NCI-H510A (cell line): ENCODE data around the gene KRTCAP2.
A peak's percentile ranks its signal among the peaks of the same experiment; 100 is the strongest.
"Not testable (repeated sequence)": the region's sequence is repeated elsewhere in the genome, so short reads cannot be mapped to it uniquely, and the experiment has no call there.

Experiments
- DNase-seq: peaks from one replicate; lab custom pipeline; 2025; lab: John Stamatoyannopoulos, UW

Gene KRTCAP2

GRCh38 chr1:155172732-155173477 is at the start of gene KRTCAP2:
TSS of gene KRTCAP2 (minus strand) at chr1:155173304. CDS start at chr1:155173224, 80 bp downstream.
- peak; percentile 89 for DNase-seq

DNA sequence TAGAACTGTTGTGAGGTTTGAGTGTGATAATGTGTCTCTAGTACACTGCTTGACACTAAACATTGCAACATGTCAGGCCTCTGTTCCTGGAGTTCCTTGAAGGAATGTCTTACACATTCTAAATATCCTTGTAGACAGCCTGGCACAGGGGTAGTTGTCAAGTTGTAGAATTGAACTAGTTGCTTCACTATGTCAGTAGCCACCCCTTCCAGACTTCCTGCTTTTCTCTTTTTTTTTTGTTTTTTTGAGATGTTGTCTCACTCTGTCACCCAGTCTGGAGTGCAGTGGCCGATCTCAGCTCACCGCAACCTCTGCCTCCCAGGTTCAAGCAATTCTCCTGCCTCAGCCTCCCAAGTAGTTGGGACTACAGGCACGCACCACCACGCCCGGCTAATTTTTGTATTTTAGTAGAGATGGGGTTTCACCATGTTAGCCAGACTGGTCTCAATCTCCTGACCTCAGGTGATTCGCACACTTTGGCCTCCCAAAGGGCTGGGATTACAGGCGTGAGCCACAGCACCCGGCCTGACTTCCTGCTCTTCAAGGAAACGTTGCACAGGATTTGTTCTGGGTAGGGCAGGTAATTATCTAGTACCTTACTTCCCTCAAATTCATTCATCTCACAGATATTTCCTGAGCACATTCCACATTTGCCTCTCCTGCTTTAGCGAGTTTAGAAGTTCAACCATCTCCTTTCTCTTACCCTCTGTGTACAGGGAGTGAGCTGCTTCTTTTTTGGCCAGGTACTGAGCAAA is 47.3 kb upstream of the KRTCAP2 start:
- not testable (repeated sequence) for DNase-seq

DNA sequence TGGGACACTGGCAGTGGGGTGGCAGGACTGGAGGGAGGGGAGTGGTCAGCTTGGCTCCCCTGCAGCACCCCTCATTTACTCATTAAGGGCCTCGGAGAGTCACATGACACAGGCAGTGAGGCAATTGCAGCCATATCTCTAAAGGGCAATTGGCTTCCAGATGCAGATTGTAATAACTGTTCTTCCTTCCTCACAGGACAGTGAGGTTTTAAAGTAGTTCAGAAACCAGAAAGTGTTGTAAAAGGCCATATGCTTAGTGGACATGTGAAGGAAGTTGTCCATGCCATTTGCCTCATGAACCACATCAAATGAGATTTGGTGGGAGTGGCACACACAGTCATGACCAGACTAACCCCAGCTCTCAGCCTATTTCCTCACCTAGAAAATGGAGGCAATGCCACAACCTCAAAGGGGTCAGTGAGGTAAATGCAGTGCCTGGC is 46.5 kb upstream of the KRTCAP2 start:
- DNase-seq, result no peak

DNA sequence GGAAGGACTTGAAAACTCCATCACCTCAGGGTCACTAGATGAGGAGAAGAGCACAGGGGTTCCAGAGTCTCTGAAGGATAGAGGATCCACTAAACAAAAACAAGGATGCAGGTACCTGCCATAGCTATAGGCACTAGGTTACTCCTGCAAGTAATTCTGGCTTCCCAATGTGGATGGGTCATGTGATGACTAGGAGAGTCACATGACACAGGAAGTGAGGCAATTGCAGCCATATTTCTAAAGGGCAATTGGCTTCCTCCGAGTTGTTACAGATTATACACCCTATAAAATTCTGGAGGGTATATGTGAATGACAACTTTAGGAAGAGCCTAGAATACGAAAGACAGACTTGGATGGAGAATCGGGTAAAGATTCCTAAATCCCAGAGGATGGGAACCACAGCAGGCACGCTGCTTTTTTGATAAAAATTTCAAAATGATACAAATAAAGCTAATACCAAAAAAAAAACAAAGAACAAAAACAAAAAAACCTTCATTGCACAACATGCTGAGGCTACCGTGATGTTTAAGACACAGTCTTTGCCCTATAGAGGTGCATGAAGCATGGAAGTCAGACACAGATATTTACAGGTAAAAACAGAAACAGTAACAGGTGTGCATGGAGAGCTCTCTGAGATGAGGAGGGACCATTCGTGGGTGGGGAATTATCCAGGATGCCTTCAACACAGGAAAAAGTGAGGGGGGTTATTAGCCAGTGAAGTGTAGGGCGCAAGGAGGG is 45.9 kb upstream of the KRTCAP2 start:
- peak; percentile 41 for DNase-seq

DNA sequence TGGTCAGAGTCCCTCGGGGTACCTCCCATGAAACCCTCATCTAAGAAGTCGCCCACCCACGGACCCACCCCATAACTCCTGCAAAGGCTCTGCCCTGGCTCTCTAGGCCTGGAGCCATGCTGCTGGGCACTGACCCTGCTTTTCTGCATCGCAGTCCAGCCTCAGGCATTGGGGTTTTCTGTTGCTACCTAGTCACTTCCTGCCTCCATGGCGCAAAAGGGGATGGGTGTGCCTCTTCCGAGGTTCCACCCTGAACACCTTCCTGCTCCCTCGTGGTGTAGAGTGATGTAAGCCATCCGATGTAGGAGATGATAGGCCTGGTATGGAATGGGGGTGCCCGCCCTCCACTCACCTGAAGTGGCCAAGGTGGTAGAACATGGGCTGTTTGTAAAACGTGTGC is 41.6 kb upstream of the KRTCAP2 start:
- DNase-seq, result not testable (repeated sequence)

DNA sequence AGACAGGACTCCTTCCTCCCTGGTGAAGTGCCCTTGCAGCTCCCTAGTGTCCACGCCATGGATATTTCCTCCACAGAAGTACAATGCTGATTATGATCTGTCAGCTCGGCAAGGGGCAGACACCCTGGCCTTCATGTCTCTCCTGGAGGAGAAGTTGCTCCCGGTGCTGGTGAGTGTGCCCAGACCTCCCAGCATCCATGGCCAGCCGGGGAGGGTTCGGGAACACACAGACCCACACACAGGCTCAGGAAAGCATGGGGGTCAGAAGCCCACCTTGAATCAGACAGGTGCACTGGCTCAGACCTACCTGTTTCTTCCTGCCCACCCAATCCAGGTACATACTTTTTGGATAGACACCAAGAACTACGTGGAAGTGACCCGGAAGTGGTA is 38.9 kb upstream of the KRTCAP2 start:
- DNase-seq, result not testable (repeated sequence)

- DNase-seq, result not testable (repeated sequence)
Observed at GRCh38 chr1:155211381-155212050, 38.4 kb upstream of the KRTCAP2 start.

GRCh38 chr1:155210314-155211104 is 37.4 kb upstream of the KRTCAP2 start:
- no peak for DNase-seq

GRCh38 chr1:155209312-155209721 is 36.2 kb upstream of the KRTCAP2 start:
- DNase-seq, result no peak

DNA sequence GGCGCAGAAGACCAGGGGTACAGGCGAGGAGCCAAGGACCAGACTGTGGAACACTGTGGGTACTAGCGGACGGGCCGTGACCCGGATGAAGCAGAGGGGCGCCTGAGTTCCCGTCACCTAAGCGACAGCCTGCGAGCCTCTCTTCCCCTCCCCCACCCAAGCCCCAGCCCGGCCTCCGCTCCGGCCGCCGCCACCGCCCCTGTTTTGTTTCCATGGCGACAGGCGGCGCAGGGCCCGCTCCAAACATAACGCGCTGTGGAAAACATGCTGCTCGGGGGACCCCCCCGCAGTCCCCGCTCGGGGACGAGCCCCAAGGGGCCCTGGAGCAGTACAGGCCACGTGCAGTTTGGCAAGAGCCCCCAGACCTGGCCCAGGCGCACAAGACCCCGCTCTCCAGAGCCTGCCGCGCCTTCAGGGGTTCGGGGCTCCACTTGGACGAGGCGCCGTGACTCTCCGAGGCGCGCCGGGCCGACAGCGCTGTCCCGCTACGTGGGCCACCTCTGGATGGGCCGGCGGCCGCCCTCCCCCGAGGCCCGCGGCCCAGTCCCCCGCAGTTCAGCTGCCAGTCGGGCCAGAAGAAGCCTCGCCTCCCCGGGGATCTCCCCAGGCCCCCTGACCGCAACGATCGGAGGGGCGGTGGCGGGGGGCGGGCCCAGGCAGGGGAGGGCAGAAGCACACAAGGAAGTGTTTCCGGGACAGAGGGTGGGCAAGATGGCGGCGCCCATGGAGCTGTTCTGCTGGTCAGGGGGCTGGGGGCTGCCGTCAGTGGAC is 35.6 kb upstream of the KRTCAP2 start, which contains the start of gene MTX1:
MTX1 (plus strand) TSS at position 155 of the 771 bp plus-strand sequence; CDS start at position 265, 110 bp downstream.
- peak; percentile 84 for DNase-seq

- DNase-seq, result no peak
Observed at GRCh38 chr1:155207806-155208540, 34.9 kb upstream of the KRTCAP2 start, which contains the start of gene THBS3. TSS of gene THBS3 (minus strand) at chr1:155207897. CDS start at chr1:155207876, 21 bp downstream.

DNA sequence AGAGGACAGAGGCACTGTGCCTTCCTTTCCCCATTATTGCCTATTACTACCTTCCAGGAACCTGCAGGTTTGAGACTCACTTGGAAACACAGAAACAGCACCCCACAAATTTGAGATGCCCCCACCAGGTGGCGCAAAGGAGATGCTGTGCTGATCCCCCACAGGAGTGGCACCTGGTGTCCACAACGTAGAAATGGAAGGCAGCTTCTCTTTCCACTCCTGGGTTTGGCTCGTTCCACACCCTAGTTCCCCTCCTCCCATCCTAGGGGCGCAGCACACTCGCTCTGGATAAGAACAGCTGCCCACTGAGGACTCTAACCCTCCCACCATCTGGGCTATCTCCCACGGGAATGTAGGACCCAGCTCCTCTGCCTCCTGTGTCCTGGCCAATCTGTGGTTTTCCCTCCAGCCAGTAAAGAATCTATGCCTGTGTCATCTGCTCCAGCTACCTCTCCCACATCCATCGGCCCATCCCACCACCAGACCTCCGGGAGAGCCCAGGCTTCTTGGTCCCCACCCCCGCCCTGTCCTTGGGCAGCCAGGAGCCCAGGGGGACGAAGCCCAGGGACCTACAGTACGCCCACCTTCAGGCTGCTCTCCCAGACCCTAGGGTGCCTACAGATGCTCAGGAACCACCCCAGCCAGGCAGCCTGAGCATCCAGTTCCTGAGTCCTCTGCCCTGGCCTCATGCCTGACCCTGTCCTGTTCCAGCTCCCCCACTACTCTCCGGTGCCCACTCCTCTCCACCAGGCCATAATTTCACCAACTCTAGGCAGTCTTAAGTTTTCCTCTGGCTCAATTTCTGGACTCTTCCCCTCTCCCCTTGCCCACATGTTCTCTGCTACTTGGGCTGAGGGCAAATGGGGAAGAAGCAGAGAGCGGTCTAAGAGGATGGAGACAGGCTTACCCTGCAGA is 34.0 kb upstream of the KRTCAP2 start:
- peak; percentile 58 for DNase-seq

DNA sequence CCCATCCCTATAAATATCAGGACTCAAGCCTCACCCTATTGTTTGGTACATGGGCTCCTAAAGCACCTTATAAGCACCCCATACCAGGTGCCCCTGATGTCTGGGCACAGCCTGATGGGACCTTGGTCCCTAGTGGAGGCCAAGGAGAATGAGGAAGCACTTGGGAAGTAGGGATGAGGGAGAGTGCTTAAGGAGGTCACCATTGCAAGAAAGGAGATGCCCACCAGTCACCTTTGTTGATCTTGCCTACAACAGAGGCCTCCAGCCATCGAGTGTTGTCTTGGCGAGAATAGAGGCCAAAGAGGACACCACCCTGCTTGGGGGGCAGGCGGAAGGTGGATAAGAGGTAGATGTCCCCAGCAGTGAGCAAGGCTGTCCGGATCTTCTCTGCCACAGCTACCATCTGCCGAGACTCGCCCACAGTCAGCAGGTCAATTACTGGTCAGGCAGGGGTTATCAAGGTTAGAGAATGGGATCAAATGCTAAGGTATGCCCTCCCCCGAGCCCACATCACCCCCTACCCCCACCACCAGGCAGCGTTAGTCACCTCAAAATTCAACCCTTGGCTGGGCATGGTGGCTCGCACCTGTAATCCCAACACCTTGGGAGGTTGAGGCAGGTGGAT is 33.0 kb upstream of the KRTCAP2 start:
- no peak for DNase-seq

DNA sequence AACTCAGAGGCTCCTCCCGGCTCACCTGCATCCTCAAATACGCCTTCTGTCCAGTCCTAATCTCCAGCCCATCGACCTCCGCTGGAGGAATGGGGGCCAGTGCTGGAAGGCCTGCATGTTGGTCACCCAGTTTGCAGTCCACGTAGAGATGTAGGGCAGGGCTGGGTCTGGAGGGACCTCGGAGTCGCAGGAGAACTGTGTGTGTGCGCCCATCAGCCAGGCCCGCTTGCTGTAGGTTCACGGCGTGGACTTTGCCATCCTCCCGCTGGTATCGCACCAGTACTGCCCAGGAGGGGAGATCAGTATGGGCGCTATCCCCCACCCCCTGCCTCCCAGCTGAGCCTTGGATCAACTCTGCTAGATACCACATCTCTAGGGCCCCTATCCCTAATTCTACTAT is 31.9 kb upstream of the KRTCAP2 start:
- DNase-seq, result no peak

DNA sequence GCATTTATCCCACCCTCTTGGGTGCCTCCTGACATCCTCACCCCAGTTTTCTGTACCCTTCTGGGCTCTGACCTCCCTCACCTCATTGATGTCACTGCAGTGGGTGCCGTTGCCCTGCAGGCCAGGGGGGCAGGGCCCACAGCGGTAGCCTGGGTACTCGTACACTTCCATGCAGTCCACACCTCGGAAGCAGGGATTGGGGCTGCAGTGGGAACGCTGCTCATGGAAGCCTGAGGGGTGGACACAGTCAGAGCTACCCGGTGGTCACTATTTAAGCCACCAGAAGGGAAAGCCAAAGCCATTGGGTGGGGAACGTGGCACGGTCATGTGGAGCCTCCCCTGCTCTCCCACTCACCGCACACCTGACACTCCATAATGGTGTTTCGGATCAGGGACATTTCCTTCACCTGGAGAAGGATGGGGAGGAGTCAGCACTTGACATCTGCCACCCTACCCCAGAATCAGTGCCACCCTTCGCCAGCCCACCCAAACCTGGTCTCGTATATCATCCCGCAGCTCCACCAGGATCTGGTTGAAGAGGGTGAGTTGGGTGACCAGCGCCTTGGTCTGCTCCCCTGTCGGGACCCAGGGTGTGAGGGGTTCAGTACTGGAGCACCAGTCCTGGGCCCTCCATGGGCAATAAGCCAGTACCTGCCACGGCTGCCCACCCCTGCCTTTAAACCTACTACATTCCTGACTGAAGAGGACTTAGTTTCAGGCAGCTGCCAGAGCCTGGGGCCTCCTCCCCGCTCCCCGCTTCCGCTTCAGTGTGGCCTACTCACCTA is 29.8 kb upstream of the KRTCAP2 start:
- no peak for DNase-seq

- DNase-seq, result no peak
Observed at GRCh38 chr1:155202198-155202597, 29.1 kb upstream of the KRTCAP2 start.

GRCh38 chr1:155200920-155201319 is 27.8 kb upstream of the KRTCAP2 start:
- no peak for DNase-seq
